ENCODE measurements around the gene CDH1.

CDH1 gene

DNA sequence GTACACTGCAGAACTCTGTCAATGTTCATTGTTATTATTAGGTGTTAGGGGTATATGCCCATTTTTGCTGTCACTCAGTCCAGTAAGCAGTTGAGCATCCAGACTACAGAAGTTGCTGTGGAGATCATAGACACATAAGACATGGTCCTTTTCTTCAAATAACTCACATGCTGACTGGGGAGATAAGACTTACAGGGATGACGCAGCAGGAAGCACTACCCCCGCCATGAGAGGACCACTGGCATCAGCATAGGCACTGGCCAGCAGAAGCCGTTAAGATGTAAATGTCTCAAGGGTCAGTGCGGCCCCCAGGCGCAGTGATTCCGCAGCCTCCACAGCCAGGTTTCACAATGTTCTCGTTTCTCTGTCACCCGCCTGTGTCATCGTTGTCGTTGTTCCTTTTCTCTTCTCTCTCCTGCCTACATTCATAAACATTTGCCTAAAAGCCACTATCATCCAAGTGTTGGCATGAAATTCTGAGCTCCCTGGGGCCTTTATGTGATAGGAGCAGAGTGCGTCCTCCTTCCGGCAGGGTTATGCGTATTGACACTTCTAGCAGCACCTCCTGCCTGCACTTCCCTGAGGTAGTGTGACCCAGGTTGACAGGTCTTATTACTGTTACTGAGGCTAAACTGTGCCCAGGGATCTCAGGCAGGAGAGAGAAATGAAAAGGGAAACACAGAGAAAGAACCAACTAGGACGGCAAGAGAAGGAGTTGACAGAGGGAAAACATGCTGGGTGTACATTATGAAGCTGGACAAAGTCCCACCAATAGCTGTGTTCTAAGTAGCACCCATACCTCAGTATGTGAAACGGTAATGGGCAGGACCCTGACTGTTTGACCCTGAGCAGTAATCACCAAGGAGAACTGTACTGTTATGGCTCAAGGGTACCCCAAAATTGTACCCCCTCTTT lies 124.1 kb downstream of the CDH1 start:
- DNase-seq: no peak

GRCh38 chr16:68866933-68867332 lies 129.8 kb downstream of the CDH1 start:
- DNase-seq: no peak

DNA sequence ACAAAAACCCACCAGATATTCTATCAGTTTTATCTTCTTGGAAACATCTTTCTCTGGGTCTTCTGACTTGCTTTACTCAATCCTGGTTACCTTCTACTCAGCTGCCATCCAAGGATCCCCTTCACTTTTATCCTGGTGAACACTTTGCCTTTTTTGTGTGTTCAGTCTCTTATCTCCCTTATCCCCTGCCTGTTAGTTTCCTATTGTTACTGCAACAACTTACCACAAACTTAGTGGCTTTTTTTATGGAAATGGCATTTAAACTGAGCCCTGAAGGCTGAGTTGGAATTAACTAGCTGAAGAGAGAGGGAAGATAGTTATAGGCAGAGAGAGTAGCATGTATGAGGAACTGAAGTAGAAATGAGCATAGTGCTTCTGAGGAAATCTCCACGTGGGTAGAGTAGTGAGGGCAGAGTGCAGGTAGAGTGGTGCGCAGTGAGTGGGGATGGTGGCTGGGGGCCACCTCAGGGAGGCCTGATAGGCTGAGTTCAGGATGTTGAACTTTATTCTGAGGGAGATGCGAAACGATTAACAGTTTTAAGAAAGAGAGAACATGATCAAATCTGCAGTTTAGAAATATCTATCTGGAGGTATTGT lies 132.5 kb downstream of the CDH1 start:
- no peak for DNase-seq

DNA sequence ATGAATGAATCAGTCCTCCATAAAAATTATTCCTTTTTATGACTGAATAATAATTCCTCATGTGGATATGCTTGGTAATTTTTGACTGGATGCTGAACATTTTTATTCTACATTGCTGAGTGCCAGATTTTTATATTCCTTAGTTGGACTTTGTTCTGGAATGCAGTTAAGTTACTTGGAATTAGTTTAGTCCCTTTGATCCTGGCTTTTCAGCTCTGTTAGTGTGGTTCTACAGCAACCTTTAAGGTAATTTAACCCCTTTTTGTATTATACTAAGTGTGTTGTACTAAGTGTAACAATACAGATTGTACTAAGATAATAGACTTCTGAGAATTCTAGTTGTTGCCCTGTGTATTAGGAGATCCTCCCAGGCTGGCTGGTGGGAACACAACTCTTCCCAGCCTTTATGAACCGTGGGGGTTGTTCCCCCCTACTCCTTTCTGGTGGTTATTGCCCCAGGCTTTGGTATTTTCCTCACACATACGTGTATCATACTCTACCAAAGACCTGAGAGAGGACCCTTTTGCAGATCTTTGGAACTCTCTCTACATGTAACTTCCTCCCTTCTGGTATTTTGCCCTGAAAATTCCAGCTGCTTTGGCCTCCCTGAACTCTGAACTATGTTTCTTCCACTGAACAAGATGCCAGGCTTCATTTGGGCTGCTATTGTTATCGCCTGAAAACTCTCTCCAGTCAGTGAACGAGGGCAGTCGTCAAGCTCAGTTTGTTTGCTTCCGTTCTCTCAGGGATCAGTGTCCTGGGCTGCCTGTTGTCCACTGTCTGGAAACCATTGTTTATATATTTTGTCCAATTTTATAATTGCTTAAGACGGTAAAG lies 136.8 kb downstream of the CDH1 start:
- no peak for DNase-seq

GRCh38 chr16:68875871-68876270 lies 138.8 kb downstream of the CDH1 start:
- DNase-seq: no peak

DNA sequence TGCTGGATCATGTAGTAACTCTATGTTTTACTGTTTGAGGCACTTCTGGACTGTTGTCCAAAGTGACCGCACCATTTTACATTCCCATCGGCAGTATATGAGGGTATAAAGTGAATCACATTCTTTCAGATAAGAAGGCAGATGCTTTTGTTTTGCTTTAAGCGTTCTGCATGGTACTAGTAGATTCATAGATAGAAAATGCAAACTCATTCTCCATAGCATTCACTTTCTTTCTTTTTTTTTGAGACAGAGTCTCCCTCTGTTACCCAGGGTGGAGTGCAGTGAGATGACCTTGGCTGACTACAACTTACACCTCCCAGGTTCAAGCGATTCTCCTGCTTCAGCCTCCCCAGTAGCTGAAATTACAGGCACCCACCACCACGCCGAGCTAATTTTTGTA lies 146.6 kb downstream of the CDH1 start:
- DNase-seq: no peak

- DNase-seq: no peak
Observed at GRCh38 chr16:68884401-68884800, 147.3 kb downstream of the CDH1 start.

Measured in stimulated activated naive CD4-positive, alpha-beta T cell treated with Interleukin-2 at 50 U/mL for 16 hours (primary cell).